Fibroblast of pulmonary artery (primary cell): ENCODE measurements around the gene ARMC6.
"Not testable (repeated sequence)": the region's sequence is repeated elsewhere in the genome, so short reads cannot be mapped to it uniquely, and the experiment has no call there.

ENCODE experiments used
- DNase-seq: peaks from one replicate; pipeline ENCODE4 v3.0.0-alpha.2; 2010; ENCODE audit warnings: low read depth
- H3K4me3 ChIP-seq: replicated peaks from 2 replicates; pipeline ENCODE4 v1.5.1; 2011; ENCODE audit warnings: low read depth, mild to moderate bottlenecking, control low read depth, low read length, moderate library complexity
- TF ChIP-seq, protein P1 (sequence below): IDR thresholded peaks from 2 replicates; pipeline ENCODE4 v1.5.1; 2011; ENCODE audit warnings: mild to moderate bottlenecking, control low read depth, low read length, inconsistent platforms; ENCODE audit errors: missing control alignments

The ARMC6 gene

DNA sequence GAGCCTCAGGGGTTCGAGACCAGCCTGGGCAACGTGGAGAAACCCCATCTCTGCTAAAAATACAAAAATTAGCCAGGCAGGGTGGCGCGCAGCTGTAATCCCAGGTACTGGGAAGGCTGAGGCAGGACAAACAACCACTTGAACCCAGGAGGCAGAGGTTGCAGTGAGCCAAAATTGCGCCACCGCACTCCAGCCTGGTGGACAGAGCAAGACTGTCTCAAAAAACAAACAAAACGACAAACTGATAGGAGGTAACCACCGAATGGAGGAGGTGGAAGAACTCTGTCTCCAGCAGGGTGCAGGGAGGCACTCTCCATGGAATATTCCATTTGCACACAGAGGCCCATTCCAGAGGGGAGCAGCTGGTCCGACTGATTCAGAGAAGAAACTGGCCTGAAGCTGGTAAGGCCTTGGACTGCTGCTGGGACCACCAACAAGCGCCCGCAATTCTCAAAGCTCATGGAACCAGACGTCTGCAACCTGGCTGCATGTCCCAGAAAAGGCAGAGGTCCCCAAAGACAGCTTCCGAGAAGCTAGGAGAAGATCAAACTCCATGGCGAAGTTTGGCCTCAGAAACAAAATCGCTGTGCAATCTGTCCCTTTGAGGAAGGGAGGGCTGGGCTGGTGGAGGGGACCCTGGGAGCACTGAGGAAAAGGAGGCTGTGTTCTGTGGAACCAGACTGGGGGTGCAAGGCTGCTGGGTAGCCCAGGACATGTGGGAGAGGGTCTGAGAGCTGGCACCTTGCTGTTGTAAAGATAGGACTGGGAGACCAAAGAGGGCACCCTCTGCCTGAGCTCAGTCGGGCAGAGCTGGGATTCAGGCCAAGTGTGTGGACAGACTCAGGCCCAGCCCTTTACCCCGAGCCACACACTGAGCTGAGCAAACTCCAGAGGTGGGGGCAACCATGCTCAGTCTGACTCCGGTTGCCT is 65.6 kb downstream of the ARMC6 start:
- TF ChIP-seq, protein P1, sequence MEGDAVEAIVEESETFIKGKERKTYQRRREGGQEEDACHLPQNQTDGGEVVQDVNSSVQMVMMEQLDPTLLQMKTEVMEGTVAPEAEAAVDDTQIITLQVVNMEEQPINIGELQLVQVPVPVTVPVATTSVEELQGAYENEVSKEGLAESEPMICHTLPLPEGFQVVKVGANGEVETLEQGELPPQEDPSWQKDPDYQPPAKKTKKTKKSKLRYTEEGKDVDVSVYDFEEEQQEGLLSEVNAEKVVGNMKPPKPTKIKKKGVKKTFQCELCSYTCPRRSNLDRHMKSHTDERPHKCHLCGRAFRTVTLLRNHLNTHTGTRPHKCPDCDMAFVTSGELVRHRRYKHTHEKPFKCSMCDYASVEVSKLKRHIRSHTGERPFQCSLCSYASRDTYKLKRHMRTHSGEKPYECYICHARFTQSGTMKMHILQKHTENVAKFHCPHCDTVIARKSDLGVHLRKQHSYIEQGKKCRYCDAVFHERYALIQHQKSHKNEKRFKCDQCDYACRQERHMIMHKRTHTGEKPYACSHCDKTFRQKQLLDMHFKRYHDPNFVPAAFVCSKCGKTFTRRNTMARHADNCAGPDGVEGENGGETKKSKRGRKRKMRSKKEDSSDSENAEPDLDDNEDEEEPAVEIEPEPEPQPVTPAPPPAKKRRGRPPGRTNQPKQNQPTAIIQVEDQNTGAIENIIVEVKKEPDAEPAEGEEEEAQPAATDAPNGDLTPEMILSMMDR, result no peak
- H3K4me3 ChIP-seq, result no peak overlapping the region
- DNase-seq, result no peak

DNA sequence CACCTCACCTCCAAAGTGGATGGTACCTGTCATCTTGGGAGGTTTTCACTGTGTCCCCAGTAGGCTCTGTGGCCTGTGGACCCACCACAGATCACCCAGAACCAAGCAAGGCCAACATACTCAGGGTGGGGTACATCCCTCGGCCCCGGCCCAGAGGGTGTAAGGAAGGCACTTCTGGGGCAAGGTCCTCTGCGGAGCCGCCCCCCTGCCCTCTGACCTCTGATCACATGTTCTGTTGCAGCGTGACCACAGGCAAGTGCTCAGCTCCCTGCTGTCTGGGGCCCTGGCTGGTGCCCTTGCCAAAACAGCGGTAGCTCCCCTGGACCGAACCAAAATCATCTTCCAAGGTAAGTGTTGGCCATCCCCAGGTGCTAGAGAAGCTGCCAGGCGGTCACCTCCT is 68.1 kb downstream of the ARMC6 start:
- no peak overlapping the region for H3K4me3 ChIP-seq
- TF ChIP-seq, protein P1, result no peak
- no peak for DNase-seq

DNA sequence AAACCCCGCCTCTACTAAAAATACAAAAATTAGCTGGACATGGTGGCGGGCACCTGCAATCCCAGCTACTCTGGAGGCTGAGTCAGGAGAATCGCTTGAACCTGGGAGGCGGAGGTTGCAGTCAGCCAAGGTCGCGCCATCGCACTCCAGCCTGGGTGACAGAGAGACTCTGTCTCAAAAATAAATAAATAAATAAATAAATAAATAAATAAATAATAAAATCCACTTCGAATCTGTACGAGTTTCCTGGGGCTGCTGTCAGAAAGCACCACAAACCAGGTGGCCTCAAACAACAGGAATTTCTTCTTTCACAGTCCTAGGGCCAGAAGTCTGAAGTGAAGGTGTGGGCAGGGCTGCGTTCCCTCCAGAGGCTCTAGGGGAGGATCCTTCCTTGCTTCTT is 69.2 kb downstream of the ARMC6 start:
- not testable (repeated sequence) for DNase-seq, H3K4me3 ChIP-seq

DNA sequence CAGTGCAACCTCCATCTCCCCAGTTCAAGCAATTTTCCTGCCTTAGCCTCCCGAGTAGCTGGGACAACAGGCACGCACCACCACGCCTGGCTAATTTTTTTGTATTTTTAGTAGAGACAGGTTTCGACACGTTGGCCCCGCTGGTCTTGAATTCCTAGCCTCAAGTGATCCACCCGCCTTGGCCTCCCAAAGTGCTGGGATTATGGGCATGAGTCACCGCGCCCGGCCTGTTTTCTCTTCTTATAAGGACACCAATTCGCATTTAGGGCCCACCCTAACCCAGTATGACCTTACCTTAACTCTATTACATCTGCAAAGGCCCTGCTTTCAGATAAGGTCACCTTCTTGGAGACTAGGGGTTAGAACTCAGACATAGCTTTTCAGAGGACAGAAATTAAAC is 69.8 kb downstream of the ARMC6 start:
- H3K4me3 ChIP-seq, result no peak overlapping the region
- TF ChIP-seq, protein P1, result no peak
- no peak for DNase-seq

- H3K4me3 ChIP-seq, result peak overlapping the region; percentile 53
- TF ChIP-seq, protein P1, result no peak
- peak; percentile 60 for DNase-seq
Observed at GRCh38 chr19:19105365-19106055, 72.1 kb downstream of the ARMC6 start.

DNA sequence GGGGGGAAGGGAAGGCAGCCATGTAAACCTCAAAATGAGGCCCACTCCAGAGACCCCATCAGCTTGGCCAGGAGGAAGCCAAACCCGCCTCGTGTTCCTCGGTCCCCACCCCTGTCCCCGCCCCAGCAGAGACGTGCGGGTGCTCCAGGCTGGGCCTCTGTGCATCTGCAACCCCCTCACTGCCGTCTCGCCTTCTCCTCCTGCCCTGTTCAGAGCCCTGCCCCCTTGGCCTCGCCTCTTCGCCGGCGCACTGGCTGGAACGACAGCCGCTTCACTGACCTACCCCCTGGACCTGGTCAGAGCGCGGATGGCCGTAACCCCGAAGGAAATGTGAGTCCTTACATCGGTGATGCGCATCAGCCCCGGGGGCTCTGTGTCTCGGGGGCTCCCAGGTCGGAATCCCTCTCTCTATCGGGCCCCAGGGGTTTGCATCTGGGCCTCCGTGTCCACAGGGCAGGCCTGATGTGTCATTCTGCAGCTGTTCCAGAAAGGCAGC is 72.7 kb downstream of the ARMC6 start:
- DNase-seq, result peak; percentile 7
- H3K4me3 ChIP-seq, result peak overlapping the region; percentile 53
- TF ChIP-seq, protein P1, result no peak

DNA sequence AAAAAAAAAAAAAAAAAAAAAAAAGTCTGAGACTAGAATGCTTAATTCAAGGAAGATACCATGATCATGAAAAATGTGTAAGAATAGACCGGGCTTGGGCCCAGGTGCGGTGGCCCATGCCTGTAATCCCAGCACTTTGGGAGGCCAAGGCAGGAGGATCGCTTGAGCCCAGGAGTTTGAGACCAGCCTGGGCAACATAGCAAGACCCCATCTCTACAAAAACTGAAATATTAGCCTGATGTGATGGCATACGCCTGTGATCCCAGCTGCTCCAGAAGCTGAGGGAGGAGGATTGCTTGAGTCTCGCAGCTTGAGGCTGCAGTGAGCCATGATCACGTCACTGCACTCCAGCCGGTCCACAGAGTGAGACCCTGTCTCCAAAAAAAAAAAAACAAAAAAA is 73.5 kb downstream of the ARMC6 start:
- DNase-seq, H3K4me3 ChIP-seq: not testable (repeated sequence)
